A673 (cell line): ENCODE results near the gene TNFAIP8L3. TPM values are rescaled to one million over a fixed set of nuclear protein-coding genes. Genes with fewer than 3 reads are reported as not detected.

Source experiments
- BruUV-seq: library from RNA; stranded (reverse); fragments of 400-500 nt; replicated peaks from 2 replicates; lab custom pipeline; 2021; lab: Mats Ljungman, UMichigan
- CTCF ChIA-PET: fragments of 300-600 bp; sonication (Branson Sonifier 250); formaldehyde crosslinking; loops from one replicate; lab custom pipeline; 2022; ENCODE audit warnings: antibody characterized with exemption; lab: Charles Lee
- POLR2A ChIA-PET: fragments of 300-600 bp; sonication (Branson Sonifier 250); formaldehyde crosslinking; loops from one replicate; lab custom pipeline; 2022; ENCODE audit warnings: antibody characterized with exemption; ENCODE audit not compliant: low non-redundant PET; lab: Charles Lee
- DNase-seq: peaks from one replicate; pipeline ENCODE4 v3.0.0-alpha.2; 2015; ENCODE audit warnings: low spot score
- H3K27ac ChIP-seq: fragments of 200-600 bp; sonication (generic); 2 replicates; pipeline ENCODE4 v1.5.1; 2016; ENCODE audit warnings: mixed run types, low read depth, mild to moderate bottlenecking, mixed read lengths, antibody characterized with exemption, low read length; ENCODE audit not compliant: poor library complexity, severe bottlenecking
- H3K27me3 ChIP-seq: fragments of 200-600 bp; sonication (generic); replicated peaks from 2 replicates; pipeline ENCODE4 v1.6.1; 2017; ENCODE audit warnings: mixed run types, low read depth, mild to moderate bottlenecking, mixed read lengths, antibody characterized with exemption, low read length; ENCODE audit not compliant: insufficient read depth, poor library complexity
- H3K36me3 ChIP-seq: fragments of 200-600 bp; sonication (generic); 2 replicates; pipeline ENCODE4 v1.6.1; 2016; ENCODE audit warnings: mixed run types, mild to moderate bottlenecking, mixed read lengths, antibody characterized with exemption, low read length; ENCODE audit not compliant: insufficient read depth, poor library complexity, severe bottlenecking
- H3K4me1 ChIP-seq: fragments of 200-600 bp; sonication (generic); 2 replicates; pipeline ENCODE4 v1.6.1; 2017; ENCODE audit warnings: mixed run types, mild to moderate bottlenecking, mixed read lengths, antibody characterized with exemption, low read length; ENCODE audit not compliant: insufficient read depth, poor library complexity, severe bottlenecking
- H3K4me3 ChIP-seq: fragments of 200-600 bp; sonication (generic); 2 replicates; pipeline ENCODE4 v1.5.1; 2016; ENCODE audit warnings: low read depth, mixed run types, mild to moderate bottlenecking, mixed read lengths, low read length; ENCODE audit not compliant: poor library complexity, severe bottlenecking
- H3K9me3 ChIP-seq: fragments of 200-600 bp; sonication (generic); 2 replicates; pipeline ENCODE4 v1.6.1; 2016; ENCODE audit warnings: mixed run types, low read depth, mild to moderate bottlenecking, mixed read lengths, antibody characterized with exemption, low read length; ENCODE audit not compliant: poor library complexity, severe bottlenecking
- EZH2 ChIP-seq: fragments of 200-600 bp; sonication (generic); IDR thresholded peaks from 2 replicates; pipeline ENCODE4 v1.6.1; 2017; ENCODE audit warnings: borderline replicate concordance, low read depth, mild to moderate bottlenecking, mixed read lengths, antibody characterized with exemption, low read length; ENCODE audit not compliant: poor library complexity, severe bottlenecking
- intact Hi-C: fragments of 100-400 bp; cut with micrococcal nuclease; formaldehyde crosslinking; loops from one replicate; pipeline ENCODE4 v1.10.0; 2022; ENCODE audit not compliant: unreplicated experiment
- total RNA-seq: library from RNA; stranded (reverse); gene quantifications from 2 replicates; pipeline ENCODE4 v1.2.3, GENCODE V29; 2021
- TF ChIP-seq, protein P1 (sequence below): fragments of 300-800, 200-600 bp; sonication (generic); conservative IDR thresholded peaks from 2 replicates; pipeline ENCODE4 v1.5.1; 2017; ENCODE audit warnings: low read depth, mild to moderate bottlenecking, antibody characterized with exemption, low read length, moderate library complexity, mixed read lengths

Gene TNFAIP8L3
- total RNA-seq, 1 experiment from 2014 or later, result 0.15 TPM

DNA sequence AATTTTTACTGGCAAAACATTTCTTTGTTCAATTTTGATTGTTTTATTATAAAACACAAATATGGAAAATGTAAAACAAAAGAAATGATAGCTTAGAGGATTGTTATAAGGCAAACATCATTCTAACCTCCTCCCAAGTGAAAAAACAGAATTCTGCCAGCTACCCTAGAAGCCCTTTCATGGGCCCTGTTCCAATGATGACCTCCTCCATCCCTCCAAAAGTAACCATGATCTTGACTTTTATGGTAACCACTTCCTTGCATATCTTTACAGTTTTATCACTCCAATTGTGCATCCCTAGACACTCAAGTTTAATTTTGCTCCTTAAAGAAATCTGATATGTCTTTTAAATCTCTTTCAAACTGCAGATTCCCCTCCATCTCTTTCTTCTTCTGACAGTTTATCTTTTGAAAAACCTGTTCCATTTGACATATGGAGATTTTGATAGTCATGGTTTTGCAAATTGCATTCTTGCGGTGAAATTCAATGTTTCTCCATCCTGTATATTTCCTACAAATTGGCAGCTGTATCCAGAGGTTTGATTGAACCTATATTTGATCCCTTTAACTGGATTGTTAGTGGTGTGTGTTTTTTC is 27.0 kb upstream of the TNFAIP8L3 start:
- no peak for DNase-seq
- no TSS peak for BruUV-seq
- intact Hi-C loops, result no loop called here
- ChIA-PET POLR2A (interaction anchor here (0.5 kb wide), 1 partner anchor 516 kb away, joined by 4 read pairs; no protein-coding TSS in a partner anchor), CTCF (no interaction called here)
- no peaks in the 10 kb centered on the region for H3K9me3 ChIP-seq
- peaks cover 5% of the 10 kb centered on the region for H3K27me3 ChIP-seq
- no peaks in the 10 kb centered on the region for H3K36me3 ChIP-seq
- H3K4me1 ChIP-seq, result no peaks in the 10 kb centered on the region
- TF ChIP-seq EZH2, result no peak
- H3K4me3 ChIP-seq, result no peak overlapping the region
- H3K27ac ChIP-seq, result no peak overlapping the region

DNA sequence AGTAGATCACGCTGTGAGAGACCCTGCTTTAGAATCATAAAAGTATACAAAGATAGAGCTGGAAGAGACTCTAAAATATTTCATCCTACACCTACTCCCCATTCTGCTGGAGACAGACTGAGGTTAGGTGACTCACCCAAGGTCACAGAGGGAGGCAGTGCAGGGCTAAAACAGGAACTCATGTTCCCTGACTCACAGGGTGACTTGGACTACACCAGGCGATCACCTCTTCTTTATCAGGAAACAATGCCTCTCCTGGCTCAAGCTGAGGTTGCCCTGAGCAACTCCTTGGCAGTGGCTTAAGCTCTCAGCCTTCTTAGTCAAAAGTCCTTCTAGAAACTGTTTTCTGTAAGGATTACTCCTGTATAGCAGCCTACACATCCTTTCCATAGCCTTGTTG is 26.4 kb upstream of the TNFAIP8L3 start:
- intact Hi-C loops, result no loop called here
- CTCF ChIA-PET, result no interaction called here
- peaks cover 5% of the 10 kb centered on the region for H3K27me3 ChIP-seq
- no peaks in the 10 kb centered on the region for H3K36me3 ChIP-seq
- no TSS peak for BruUV-seq
- TF ChIP-seq, protein P1, sequence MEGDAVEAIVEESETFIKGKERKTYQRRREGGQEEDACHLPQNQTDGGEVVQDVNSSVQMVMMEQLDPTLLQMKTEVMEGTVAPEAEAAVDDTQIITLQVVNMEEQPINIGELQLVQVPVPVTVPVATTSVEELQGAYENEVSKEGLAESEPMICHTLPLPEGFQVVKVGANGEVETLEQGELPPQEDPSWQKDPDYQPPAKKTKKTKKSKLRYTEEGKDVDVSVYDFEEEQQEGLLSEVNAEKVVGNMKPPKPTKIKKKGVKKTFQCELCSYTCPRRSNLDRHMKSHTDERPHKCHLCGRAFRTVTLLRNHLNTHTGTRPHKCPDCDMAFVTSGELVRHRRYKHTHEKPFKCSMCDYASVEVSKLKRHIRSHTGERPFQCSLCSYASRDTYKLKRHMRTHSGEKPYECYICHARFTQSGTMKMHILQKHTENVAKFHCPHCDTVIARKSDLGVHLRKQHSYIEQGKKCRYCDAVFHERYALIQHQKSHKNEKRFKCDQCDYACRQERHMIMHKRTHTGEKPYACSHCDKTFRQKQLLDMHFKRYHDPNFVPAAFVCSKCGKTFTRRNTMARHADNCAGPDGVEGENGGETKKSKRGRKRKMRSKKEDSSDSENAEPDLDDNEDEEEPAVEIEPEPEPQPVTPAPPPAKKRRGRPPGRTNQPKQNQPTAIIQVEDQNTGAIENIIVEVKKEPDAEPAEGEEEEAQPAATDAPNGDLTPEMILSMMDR, result no peak
- no peak for TF ChIP-seq EZH2
- H3K4me1 ChIP-seq, result no peaks in the 10 kb centered on the region
- H3K9me3 ChIP-seq, result no peaks in the 10 kb centered on the region
- H3K4me3 ChIP-seq, result no peak overlapping the region
- H3K27ac ChIP-seq, result no peak overlapping the region
- POLR2A ChIA-PET, result interaction anchor here (0.5 kb wide), 1 partner anchor 516 kb away, joined by 4 read pairs; no protein-coding TSS in a partner anchor
- no peak for DNase-seq

DNA sequence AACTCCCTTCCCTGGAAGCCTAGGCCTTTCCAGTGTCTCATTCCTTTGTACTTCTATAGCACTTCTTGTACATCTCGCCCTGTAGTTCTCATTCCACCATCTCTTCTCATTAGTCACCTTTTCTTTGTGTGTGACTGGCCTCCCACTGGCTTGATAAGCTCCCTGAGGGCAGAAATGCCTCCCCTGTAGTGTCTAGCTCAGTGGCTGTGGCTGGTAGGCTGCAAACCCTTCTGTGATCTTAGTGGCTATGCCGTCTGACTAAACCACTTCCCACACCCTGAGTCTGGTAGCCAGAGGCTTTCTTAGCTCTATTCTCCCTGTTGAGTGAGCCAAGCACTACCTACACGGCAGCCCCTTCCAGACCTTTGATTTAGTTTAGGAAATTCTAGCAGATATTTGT is 24.4 kb upstream of the TNFAIP8L3 start:
- DNase-seq, result no peak
- Histone ChIP-seq H3K4me1 (no peaks in the 10 kb centered on the region), H3K4me3 (no peak overlapping the region), H3K9me3 (no peaks in the 10 kb centered on the region), H3K27me3 (peaks cover 5% of the 10 kb centered on the region), H3K36me3 (no peaks in the 10 kb centered on the region), H3K27ac (no peak overlapping the region)
- intact Hi-C loops, result no loop called here
- TF ChIP-seq, protein P1, result no peak
- no peak for TF ChIP-seq EZH2
- ChIA-PET POLR2A (interaction anchor here (0.7 kb wide), 1 partner anchor 727 kb away, joined by 4 read pairs; no protein-coding TSS in a partner anchor), CTCF (no interaction called here)
- BruUV-seq, result no TSS peak
